Activated T-cell treated with anti-CD3 and anti-CD28 coated beads for 4 hours (primary cell): ENCODE data around the gene KMT2C.
"Not testable (repeated sequence)": the region's sequence is repeated elsewhere in the genome, so short reads cannot be mapped to it uniquely, and the experiment has no call there.

Experiments
- DNase-seq: peaks from one replicate; pipeline ENCODE4 v3.0.0-alpha.2; 2020

Gene KMT2C

GRCh38 chr7:152435384-152436110 lies at the start of gene KMT2C:
Gene KMT2C (minus strand): TSS chr7:152436003. CDS start chr7:152435786, 217 bp downstream.
- peak; percentile 19 for DNase-seq

- DNase-seq: no peak
Observed at GRCh38 chr7:152481082-152481481, 45.3 kb upstream of the KMT2C start.

GRCh38 chr7:152480664-152481063 lies 44.9 kb upstream of the KMT2C start:
- no peak for DNase-seq

GRCh38 chr7:152479595-152479994 lies 43.8 kb upstream of the KMT2C start:
- no peak for DNase-seq

GRCh38 chr7:152478140-152478539 lies 42.3 kb upstream of the KMT2C start:
- no peak for DNase-seq

- DNase-seq: no peak
Observed at GRCh38 chr7:152477079-152477478, 41.3 kb upstream of the KMT2C start.

- no peak for DNase-seq
Observed at GRCh38 chr7:152476551-152476950, 40.7 kb upstream of the KMT2C start.

- DNase-seq: not testable (repeated sequence)
Observed at GRCh38 chr7:152471023-152471620, 35.3 kb upstream of the KMT2C start.

- not testable (repeated sequence) for DNase-seq
Observed at GRCh38 chr7:152470251-152471022, 34.6 kb upstream of the KMT2C start.

- DNase-seq: not testable (repeated sequence)
Observed at GRCh38 chr7:152469576-152469975, 33.8 kb upstream of the KMT2C start.

GRCh38 chr7:152467225-152467624 lies 31.4 kb upstream of the KMT2C start:
- DNase-seq: no peak

GRCh38 chr7:152465119-152465387 lies 29.2 kb upstream of the KMT2C start:
- no peak for DNase-seq

- DNase-seq: peak; percentile 49
Observed at GRCh38 chr7:152464312-152465118, 28.7 kb upstream of the KMT2C start.

- peak; percentile 100 for DNase-seq
Observed at GRCh38 chr7:152463709-152464311, 28.0 kb upstream of the KMT2C start.

GRCh38 chr7:152462995-152463708 lies 27.3 kb upstream of the KMT2C start:
- DNase-seq: no peak

- DNase-seq: no peak
Observed at GRCh38 chr7:152459724-152460251, 24.0 kb upstream of the KMT2C start.

- DNase-seq: no peak
Observed at GRCh38 chr7:152451356-152451755, 15.6 kb upstream of the KMT2C start.

- DNase-seq: not testable (repeated sequence)
Observed at GRCh38 chr7:152445386-152446008, 9.7 kb upstream of the KMT2C start.

GRCh38 chr7:152443586-152443985 lies 7.8 kb upstream of the KMT2C start:
- DNase-seq: no peak

GRCh38 chr7:152442330-152442835 lies 6.6 kb upstream of the KMT2C start:
- DNase-seq: no peak

- DNase-seq: not testable (repeated sequence)
Observed at GRCh38 chr7:152441810-152442209, 6.0 kb upstream of the KMT2C start.
